Calu3 (cell line): ENCODE results near the gene ZNF618. TPM values are rescaled to one million over a fixed set of nuclear protein-coding genes. Genes with fewer than 3 reads are reported as not detected.

Source experiments
- BruUV-seq: library from RNA; stranded (reverse); fragments of 400-500 nt; replicated peaks from 2 replicates; lab custom pipeline; 2021; lab: Mats Ljungman, UMichigan
- CTCF ChIA-PET: fragments of 300-600 bp; sonication (Branson Sonifier 250); formaldehyde crosslinking; loops from one replicate; lab custom pipeline; 2022; ENCODE audit warnings: antibody characterized with exemption; lab: Charles Lee
- DNase-seq: peaks from one replicate; pipeline ENCODE4 v3.0.0; 2022
- H3K27ac Mint-ChIP-seq: one replicate; pipeline ENCODE4 v1.8.0; 2022; ENCODE audit warnings: mixed read lengths; ENCODE audit not compliant: unreplicated experiment
- H3K27me3 Mint-ChIP-seq: one replicate; pipeline ENCODE4 v1.8.0; 2022; ENCODE audit warnings: mixed read lengths; ENCODE audit not compliant: unreplicated experiment
- H3K36me3 Mint-ChIP-seq: one replicate; pipeline ENCODE4 v1.8.0; 2022; ENCODE audit warnings: mild to moderate bottlenecking, moderate library complexity, mixed read lengths; ENCODE audit not compliant: insufficient read depth, unreplicated experiment
- H3K4me1 Mint-ChIP-seq: one replicate; pipeline ENCODE4 v1.8.0; 2022; ENCODE audit warnings: mild to moderate bottlenecking, low read depth, mixed read lengths; ENCODE audit not compliant: unreplicated experiment
- H3K4me3 Mint-ChIP-seq: one replicate; pipeline ENCODE4 v1.8.0; 2022; ENCODE audit warnings: mild to moderate bottlenecking, low read depth, moderate library complexity, mixed read lengths; ENCODE audit not compliant: unreplicated experiment
- H3K9me3 Mint-ChIP-seq: one replicate; pipeline ENCODE4 v1.8.0; 2022; ENCODE audit warnings: low read depth, mixed read lengths; ENCODE audit not compliant: unreplicated experiment
- intact Hi-C: fragments of 100-400 bp; cut with micrococcal nuclease; formaldehyde crosslinking; loops from one replicate; pipeline ENCODE4 v1.10.0; 2022; ENCODE audit not compliant: unreplicated experiment
- total RNA-seq: library from RNA; stranded (reverse); gene quantifications from 2 replicates; pipeline ENCODE4 v1.2.3, GENCODE V29; 2022
- TF ChIP-seq, protein P1 (sequence below): fragments of 200-600 bp; IDR thresholded peaks from one replicate; pipeline ENCODE4 v1.8.0; 2022; ENCODE audit warnings: antibody characterized with exemption; ENCODE audit not compliant: unreplicated experiment

Gene ZNF618
- total RNA-seq, 1 experiment from 2014 or later: 20.3 TPM

DNA sequence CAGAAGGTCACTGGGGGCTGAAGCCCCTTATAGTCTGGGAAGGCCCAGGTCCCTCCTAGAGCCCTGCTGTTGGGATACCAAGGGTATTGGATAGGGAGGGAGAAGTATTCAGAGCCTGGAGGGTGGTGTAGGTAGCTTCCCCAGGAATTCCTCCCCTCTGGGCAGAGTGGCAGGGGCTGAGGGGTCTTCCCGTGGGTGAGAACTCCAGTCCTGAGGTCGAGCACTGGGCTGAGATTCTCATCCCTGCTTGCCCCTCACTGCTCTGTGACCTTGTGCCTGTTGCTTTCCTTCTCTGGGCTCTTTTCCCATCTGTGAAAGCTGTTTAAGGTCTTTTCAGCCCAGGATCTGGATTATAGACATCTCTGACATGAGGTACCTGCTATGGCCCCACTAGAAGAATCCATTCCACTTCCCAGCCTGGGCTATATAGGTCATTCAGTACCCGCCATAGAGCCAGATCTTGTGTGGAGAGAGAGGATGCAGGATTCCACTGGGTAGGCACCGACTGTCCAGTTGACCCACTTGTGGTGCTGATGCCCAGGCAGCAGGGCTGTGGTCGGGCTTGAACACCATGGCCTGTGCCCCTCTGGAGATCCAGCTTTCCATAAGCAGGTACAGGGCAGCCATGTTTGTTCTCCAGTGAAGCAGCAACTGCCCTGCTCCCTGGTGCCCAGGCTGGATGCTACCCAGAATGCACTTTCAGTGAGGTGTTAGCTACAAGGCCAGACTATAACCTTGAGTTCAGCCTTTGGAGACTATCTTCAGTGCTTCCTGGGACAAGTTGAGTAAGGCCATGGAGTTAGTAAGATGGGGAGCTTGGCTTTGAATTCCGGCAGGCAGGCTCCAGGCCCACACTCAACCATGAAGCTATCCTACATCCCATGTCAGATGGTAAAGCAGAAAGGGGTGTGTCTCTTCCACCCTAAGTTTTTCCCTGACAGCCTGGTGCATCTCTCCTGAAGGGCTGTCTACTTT lies 141.9 kb downstream of the ZNF618 start:
- no peaks in the 10 kb centered on the region for H3K36me3 Mint-ChIP-seq

DNA sequence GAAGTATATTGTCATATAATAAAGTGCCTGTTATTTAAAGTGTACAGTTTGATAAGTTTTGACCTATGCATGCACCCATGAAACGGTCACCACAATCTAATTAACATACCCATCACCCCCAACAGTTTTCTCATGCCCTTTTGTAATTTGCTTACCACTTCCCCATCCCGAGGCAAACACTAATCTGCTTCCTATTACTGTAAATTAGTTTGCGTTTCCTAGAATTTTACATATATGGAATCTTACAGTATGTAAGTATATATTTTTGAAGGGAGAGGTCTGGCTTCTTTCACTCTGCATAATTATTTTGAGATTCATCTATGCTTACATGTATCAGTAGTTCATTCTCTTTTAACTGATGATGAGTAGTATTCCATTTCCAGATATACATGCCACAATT lies 145.5 kb downstream of the ZNF618 start:
- BruUV-seq: no TSS peak
- Mint-ChIP-seq H3K9me3 (peaks cover 13% of the 10 kb centered on the region), H3K27ac (no peak overlapping the region), H3K4me1 (no peaks in the 10 kb centered on the region), H3K36me3 (no peaks in the 10 kb centered on the region), H3K27me3 (no peaks in the 10 kb centered on the region), H3K4me3 (no peak overlapping the region)
- intact Hi-C loops: no loop called here
- CTCF ChIA-PET: no interaction called here
- TF ChIP-seq, protein P1, sequence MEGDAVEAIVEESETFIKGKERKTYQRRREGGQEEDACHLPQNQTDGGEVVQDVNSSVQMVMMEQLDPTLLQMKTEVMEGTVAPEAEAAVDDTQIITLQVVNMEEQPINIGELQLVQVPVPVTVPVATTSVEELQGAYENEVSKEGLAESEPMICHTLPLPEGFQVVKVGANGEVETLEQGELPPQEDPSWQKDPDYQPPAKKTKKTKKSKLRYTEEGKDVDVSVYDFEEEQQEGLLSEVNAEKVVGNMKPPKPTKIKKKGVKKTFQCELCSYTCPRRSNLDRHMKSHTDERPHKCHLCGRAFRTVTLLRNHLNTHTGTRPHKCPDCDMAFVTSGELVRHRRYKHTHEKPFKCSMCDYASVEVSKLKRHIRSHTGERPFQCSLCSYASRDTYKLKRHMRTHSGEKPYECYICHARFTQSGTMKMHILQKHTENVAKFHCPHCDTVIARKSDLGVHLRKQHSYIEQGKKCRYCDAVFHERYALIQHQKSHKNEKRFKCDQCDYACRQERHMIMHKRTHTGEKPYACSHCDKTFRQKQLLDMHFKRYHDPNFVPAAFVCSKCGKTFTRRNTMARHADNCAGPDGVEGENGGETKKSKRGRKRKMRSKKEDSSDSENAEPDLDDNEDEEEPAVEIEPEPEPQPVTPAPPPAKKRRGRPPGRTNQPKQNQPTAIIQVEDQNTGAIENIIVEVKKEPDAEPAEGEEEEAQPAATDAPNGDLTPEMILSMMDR: no peak
- no peak for DNase-seq

More for the DNA sequence above, 141.9 kb downstream of the ZNF618 start:
- DNase-seq: no peak
- peaks cover 2% of the 10 kb centered on the region for H3K9me3 Mint-ChIP-seq
- no TSS peak for BruUV-seq
- intact Hi-C loops: no loop called here
- no peak overlapping the region for H3K27ac Mint-ChIP-seq
- H3K4me3 Mint-ChIP-seq: no peak overlapping the region
- H3K27me3 Mint-ChIP-seq: no peaks in the 10 kb centered on the region
- CTCF ChIA-PET: no interaction called here
- H3K4me1 Mint-ChIP-seq: no peaks in the 10 kb centered on the region
- TF ChIP-seq, protein P1: no peak

DNA sequence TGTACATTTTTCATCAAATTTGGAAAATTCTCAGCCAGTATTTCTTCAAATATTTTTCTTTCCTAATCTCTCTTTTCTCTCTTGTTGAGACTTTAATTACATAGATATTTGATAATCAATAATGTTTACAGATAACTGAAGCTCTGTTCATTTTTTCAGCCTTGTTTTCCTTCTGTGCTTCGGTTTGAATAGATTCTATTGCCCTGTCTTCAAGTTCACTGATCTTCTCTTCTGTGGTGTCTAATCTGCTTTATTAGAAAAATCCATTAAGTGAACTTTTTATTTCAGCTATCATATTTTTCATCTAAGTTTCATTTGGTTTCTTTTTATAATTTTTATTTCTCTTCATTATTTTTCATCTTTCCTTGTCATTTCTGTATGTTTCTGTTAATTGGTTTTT lies 147.9 kb downstream of the ZNF618 start:
- Mint-ChIP-seq H3K36me3 (no peaks in the 10 kb centered on the region), H3K27me3 (no peaks in the 10 kb centered on the region), H3K27ac (no peak overlapping the region), H3K9me3 (peaks cover 13% of the 10 kb centered on the region), H3K4me3 (no peak overlapping the region), H3K4me1 (no peaks in the 10 kb centered on the region)
- no peak for DNase-seq
- CTCF ChIA-PET: no interaction called here
- TF ChIP-seq, protein P1: no peak
- intact Hi-C loops: no loop called here
- BruUV-seq: no TSS peak

DNA sequence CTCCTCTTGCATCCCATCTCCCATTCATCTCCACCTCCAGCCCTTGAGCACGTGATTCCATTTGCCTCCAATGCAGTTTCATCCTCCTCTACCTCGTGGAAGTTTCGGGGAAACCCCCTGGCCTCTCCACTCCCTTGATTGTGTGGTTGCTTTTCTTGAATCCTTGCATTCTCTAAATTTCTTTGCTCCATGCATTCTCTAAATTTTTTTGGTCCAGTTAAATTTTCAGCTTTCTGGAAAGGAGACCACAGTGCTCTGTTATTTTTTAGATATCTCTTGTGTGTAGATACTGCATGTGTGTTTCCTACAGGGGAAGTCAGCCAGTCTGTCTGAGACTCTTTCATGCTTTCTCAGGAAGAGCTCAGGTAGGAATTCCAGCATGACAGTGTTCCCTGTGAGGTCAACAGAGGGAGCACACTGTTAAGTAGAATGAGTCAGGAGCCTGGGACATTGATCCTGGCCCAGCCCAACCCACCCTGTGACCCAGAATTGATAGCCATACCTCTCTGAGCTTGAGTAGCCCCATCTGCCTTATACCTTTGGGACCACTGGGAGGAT lies 149.2 kb downstream of the ZNF618 start:
- Mint-ChIP-seq H3K4me1 (no peaks in the 10 kb centered on the region), H3K36me3 (no peaks in the 10 kb centered on the region), H3K9me3 (peaks cover 10% of the 10 kb centered on the region), H3K27me3 (no peaks in the 10 kb centered on the region), H3K27ac (no peak overlapping the region), H3K4me3 (no peak overlapping the region)
- TF ChIP-seq, protein P1: no peak
- intact Hi-C loops: no loop called here
- no peak for DNase-seq
- no TSS peak for BruUV-seq
- CTCF ChIA-PET: no interaction called here
